Caco-2 (cell line): ENCODE results near the gene PARD3B. TPM values are rescaled to one million over a fixed set of nuclear protein-coding genes. Genes with fewer than 3 reads are reported as not detected.

Source experiments
- BruUV-seq: library from RNA; stranded (reverse); fragments of 400-500 nt; replicated peaks from 2 replicates; lab custom pipeline; 2021; lab: Mats Ljungman, UMichigan
- CTCF ChIA-PET: fragments of 300-600 bp; sonication (Branson Sonifier 250); formaldehyde crosslinking; loops from one replicate; lab custom pipeline; 2022; ENCODE audit warnings: antibody characterized with exemption; lab: Charles Lee
- POLR2A ChIA-PET: fragments of 300-600 bp; sonication (Branson Sonifier 250); formaldehyde crosslinking; loops from one replicate; lab custom pipeline; 2022; ENCODE audit warnings: antibody characterized with exemption; lab: Charles Lee
- DNase-seq, 2 experiments: peaks; one replicate each; pipeline versions ENCODE4 v3.0.0 to v3.0.0-alpha.2; 2020 to 2022
- H3K27me3 ChIP-seq: replicated peaks from 2 replicates; pipeline ENCODE4 v1.6.0; 2011; ENCODE audit warnings: low read length; ENCODE audit not compliant: control insufficient read depth, insufficient read depth
- H3K36me3 ChIP-seq: 2 replicates; pipeline ENCODE4 v1.5.1; 2011; ENCODE audit warnings: low read length; ENCODE audit not compliant: control insufficient read depth, insufficient read depth
- H3K4me1 ChIP-seq: fragments of 250-450 bp; sonication (Bioruptor Pico); 2 replicates; pipeline ENCODE4 v1.5.1; 2020; ENCODE audit warnings: mild to moderate bottlenecking
- H3K4me3 ChIP-seq: 2 replicates; pipeline ENCODE4 v1.5.1; 2011; ENCODE audit warnings: low read depth, mild to moderate bottlenecking, control low read depth, low read length
- H3K9me3 ChIP-seq: fragments of 250-450 bp; sonication (Bioruptor Pico); 2 replicates; pipeline ENCODE4 v1.5.1; 2020; ENCODE audit warnings: mild to moderate bottlenecking, moderate library complexity
- H3K27ac Mint-ChIP-seq: one replicate; pipeline ENCODE4 v1.8.0; 2022; ENCODE audit warnings: mixed read lengths; ENCODE audit not compliant: unreplicated experiment
- H3K27me3 Mint-ChIP-seq: one replicate; pipeline ENCODE4 v1.8.0; 2022; ENCODE audit warnings: mixed read lengths; ENCODE audit not compliant: insufficient read depth, unreplicated experiment
- H3K36me3 Mint-ChIP-seq: one replicate; pipeline ENCODE4 v1.8.0; 2022; ENCODE audit warnings: mild to moderate bottlenecking, mixed read lengths; ENCODE audit not compliant: insufficient read depth, unreplicated experiment
- H3K4me1 Mint-ChIP-seq: one replicate; pipeline ENCODE4 v1.8.0; 2022; ENCODE audit warnings: low read depth, mixed read lengths; ENCODE audit not compliant: unreplicated experiment
- H3K4me3 Mint-ChIP-seq: one replicate; pipeline ENCODE4 v1.8.0; 2022; ENCODE audit warnings: mild to moderate bottlenecking, moderate library complexity, mixed read lengths; ENCODE audit not compliant: unreplicated experiment
- H3K9me3 Mint-ChIP-seq: one replicate; pipeline ENCODE4 v1.8.0; 2022; ENCODE audit warnings: mixed read lengths; ENCODE audit not compliant: unreplicated experiment
- intact Hi-C: fragments of 100-400 bp; cut with micrococcal nuclease; formaldehyde crosslinking; loops from one replicate; pipeline ENCODE4 v1.10.0; 2022; ENCODE audit not compliant: unreplicated experiment
- total RNA-seq: library from RNA; stranded (reverse); gene quantifications from 2 replicates; pipeline ENCODE4 v1.2.3, GENCODE V29; 2022
- TF ChIP-seq, protein P1 (sequence below), 2 experiments: fragments of 200-600 bp in 1 of 2; IDR thresholded peaks; 1 replicate in 1 of 2; 2 replicates in 1 of 2; pipeline versions ENCODE4 v1.5.1 to v1.8.0; 2011 to 2022; ENCODE audit warnings: antibody characterized with exemption in 1 of 2, control low read depth in 1 of 2, inconsistent platforms in 1 of 2, low read depth in 1 of 2, low read length in 1 of 2, mild to moderate bottlenecking in 1 of 2, moderate library complexity in 1 of 2; ENCODE audit not compliant: insufficient read depth in 1 of 2, severe bottlenecking in 1 of 2, unreplicated experiment in 1 of 2

Gene PARD3B
- total RNA-seq, 1 experiment from 2014 or later, result 68.9 TPM

DNA sequence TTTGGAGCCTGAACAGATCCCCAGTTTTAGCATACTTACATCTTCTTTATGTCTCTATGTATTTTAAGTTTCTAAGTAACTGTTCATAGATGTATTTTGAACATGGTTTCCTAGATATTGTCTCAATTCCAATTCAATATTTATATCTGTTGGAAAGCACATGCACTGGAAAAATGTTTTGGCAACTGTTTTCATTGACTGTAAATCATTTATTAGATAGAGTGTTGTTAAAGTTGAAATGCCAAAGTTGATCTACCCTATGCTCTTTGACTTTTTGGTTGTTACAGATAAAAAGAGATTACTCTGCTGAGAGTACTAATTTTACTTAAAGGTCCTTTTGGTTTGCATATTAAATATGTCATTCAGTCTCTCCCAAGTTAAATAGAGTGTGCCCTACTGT lies 792.0 kb downstream of the PARD3B start:
- peaks cover 14% of the 10 kb centered on the region for H3K9me3 Mint-ChIP-seq
- H3K27me3 Mint-ChIP-seq, result no peaks in the 10 kb centered on the region
- BruUV-seq, result no TSS peak
- POLR2A ChIA-PET, result no interaction called here
- DNase-seq, result no peak
- Histone ChIP-seq H3K27me3 (no peaks in the 10 kb centered on the region), H3K4me1 (no peaks in the 10 kb centered on the region), H3K36me3 (no peaks in the 10 kb centered on the region), H3K9me3 (no peaks in the 10 kb centered on the region), H3K4me3 (no peak overlapping the region)
- TF ChIP-seq, protein P1, sequence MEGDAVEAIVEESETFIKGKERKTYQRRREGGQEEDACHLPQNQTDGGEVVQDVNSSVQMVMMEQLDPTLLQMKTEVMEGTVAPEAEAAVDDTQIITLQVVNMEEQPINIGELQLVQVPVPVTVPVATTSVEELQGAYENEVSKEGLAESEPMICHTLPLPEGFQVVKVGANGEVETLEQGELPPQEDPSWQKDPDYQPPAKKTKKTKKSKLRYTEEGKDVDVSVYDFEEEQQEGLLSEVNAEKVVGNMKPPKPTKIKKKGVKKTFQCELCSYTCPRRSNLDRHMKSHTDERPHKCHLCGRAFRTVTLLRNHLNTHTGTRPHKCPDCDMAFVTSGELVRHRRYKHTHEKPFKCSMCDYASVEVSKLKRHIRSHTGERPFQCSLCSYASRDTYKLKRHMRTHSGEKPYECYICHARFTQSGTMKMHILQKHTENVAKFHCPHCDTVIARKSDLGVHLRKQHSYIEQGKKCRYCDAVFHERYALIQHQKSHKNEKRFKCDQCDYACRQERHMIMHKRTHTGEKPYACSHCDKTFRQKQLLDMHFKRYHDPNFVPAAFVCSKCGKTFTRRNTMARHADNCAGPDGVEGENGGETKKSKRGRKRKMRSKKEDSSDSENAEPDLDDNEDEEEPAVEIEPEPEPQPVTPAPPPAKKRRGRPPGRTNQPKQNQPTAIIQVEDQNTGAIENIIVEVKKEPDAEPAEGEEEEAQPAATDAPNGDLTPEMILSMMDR (IDR thresholded peaks at IDR 0.05; ENCODE audit: insufficient read depth in 1 of 2, low read depth in 1 of 2, low read length in 1 of 2, severe bottlenecking in 1 of 2, unreplicated experiment in 1 of 2), result no peak
- H3K4me1 Mint-ChIP-seq, result no peaks in the 10 kb centered on the region
- H3K27ac Mint-ChIP-seq, result no peak overlapping the region
- H3K4me3 Mint-ChIP-seq, result no peak overlapping the region
- intact Hi-C loops, result no loop called here
- CTCF ChIA-PET, result no interaction called here
- H3K36me3 Mint-ChIP-seq, result no peaks in the 10 kb centered on the region

DNA sequence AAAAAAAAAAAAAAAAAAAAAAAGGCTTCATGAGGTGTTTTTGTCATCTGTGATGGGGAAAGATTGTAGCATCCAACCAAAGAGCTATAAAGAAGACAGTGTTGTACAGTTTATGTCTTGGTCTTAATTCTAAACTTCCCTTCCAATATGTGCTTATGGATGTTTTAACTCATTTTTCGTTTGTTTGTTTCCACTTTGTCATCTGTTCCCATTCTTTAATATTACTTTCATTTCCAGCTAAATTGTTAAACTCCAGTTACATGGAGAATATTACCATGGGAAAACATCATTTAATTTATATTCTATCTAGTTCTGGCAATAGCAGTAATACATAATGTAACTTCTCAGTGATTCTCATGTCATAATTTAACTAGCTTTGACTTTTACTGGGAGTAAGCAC lies 792.9 kb downstream of the PARD3B start:
- Histone ChIP-seq H3K4me1 (no peaks in the 10 kb centered on the region), H3K9me3 (no peaks in the 10 kb centered on the region), H3K36me3 (no peaks in the 10 kb centered on the region), H3K27me3 (no peaks in the 10 kb centered on the region), H3K4me3 (no peak overlapping the region)
- H3K9me3 Mint-ChIP-seq, result peaks cover 14% of the 10 kb centered on the region
- H3K27ac Mint-ChIP-seq, result no peak overlapping the region
- no peaks in the 10 kb centered on the region for H3K36me3 Mint-ChIP-seq
- ChIA-PET CTCF (no interaction called here), POLR2A (no interaction called here)
- no peak overlapping the region for H3K4me3 Mint-ChIP-seq
- no peaks in the 10 kb centered on the region for H3K4me1 Mint-ChIP-seq
- BruUV-seq, result no TSS peak
- TF ChIP-seq, protein P1 (IDR thresholded peaks at IDR 0.05; ENCODE audit: insufficient read depth in 1 of 2, low read depth in 1 of 2, low read length in 1 of 2, severe bottlenecking in 1 of 2, unreplicated experiment in 1 of 2), result no peak
- no peak for DNase-seq
- no peaks in the 10 kb centered on the region for H3K27me3 Mint-ChIP-seq
- intact Hi-C loops, result no loop called here

DNA sequence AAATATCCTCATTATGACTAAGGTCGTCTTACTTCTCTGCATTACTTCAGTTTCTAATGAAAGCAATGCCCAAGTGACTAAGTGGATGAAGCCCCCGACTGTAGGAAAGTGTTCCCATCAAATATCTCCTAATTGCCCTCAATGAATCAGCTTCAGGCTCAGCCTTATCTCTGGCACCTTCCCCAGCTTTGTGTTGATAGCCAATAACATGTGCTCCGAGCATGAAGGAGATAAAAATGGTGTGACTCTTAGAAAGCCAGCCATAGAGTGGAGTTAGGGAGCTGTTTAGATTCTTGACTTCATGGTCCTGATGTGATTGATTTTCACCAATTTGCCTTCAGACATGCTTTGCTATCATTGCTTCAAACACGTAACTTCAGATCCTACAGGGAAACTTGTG lies 797.8 kb downstream of the PARD3B start:
- H3K9me3 ChIP-seq, result no peaks in the 10 kb centered on the region
- BruUV-seq, result no TSS peak
- ChIA-PET CTCF (no interaction called here), POLR2A (no interaction called here)
- TF ChIP-seq, protein P1 (IDR thresholded peaks at IDR 0.05; ENCODE audit: insufficient read depth in 1 of 2, low read depth in 1 of 2, low read length in 1 of 2, severe bottlenecking in 1 of 2, unreplicated experiment in 1 of 2), result no peak
- Mint-ChIP-seq H3K9me3 (no peaks in the 10 kb centered on the region), H3K4me1 (no peaks in the 10 kb centered on the region), H3K27me3 (no peaks in the 10 kb centered on the region), H3K4me3 (no peak overlapping the region), H3K36me3 (peaks cover 8% of the 10 kb centered on the region), H3K27ac (no peak overlapping the region)
- H3K36me3 ChIP-seq, result no peaks in the 10 kb centered on the region
- H3K4me3 ChIP-seq, result no peak overlapping the region
- DNase-seq, result no peak
- intact Hi-C loops, result no loop called here
- H3K4me1 ChIP-seq, result no peaks in the 10 kb centered on the region
- no peaks in the 10 kb centered on the region for H3K27me3 ChIP-seq
